ENCODE measurements around the gene MEF2B. TPM values are rescaled to one million over a fixed set of nuclear protein-coding genes. Genes with fewer than 3 reads are reported as not detected.

Gene MEF2B
- total and polyA plus RNA-seq, 2 experiments from 2014 or later: 7.4 to 8.3 TPM

DNA sequence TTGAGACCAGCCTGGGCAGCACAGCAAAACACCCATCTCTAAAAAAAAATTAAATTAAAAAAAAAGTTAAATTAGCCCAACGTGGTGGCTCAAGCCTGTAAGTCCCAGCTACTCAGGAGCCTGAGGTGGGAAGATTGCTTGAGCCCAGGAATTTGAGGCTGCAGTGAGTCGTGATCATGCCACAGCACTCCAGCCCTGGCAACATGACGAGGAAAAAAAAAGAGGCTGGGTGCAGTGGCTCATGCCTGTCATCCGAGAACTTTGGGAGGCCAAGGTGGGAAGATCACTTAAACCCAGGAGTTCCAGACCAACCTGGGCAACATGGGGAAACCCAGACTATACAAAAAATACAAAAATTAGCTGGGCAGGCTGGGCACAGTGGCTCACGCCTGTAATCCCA lies 29.6 kb downstream of the MEF2B start:
- Mint-ChIP-seq H3K9me3 (no peaks in the 10 kb centered on the region; the same call in 2 of the 3 replicates), H3K4me3 (no peak overlapping the region), H3K36me3 (ENCODE audit: low read depth) (peaks cover 3% of the 10 kb centered on the region; the same call in 1 of the 3 replicates), H3K4me1 (peaks cover 5% of the 10 kb centered on the region; the same call in 2 of the 3 replicates), H3K27me3 (ENCODE audit: insufficient read depth, low read depth, poor library complexity) (peaks cover 41% of the 10 kb centered on the region), H3K27ac (no peak overlapping the region)
- Histone ChIP-seq H3K4me3 (no peak overlapping the region), H3K4me1 (ENCODE audit: insufficient read depth) (no peaks in the 10 kb centered on the region), H3K36me3 (ENCODE audit: insufficient read depth) (no peaks in the 10 kb centered on the region), H3K4me2 (no peak overlapping the region), H3K27me3 (ENCODE audit: insufficient read depth) (no peaks in the 10 kb centered on the region), H3K27ac (ENCODE audit: low read depth) (no peak overlapping the region), H2AFZ (no peak overlapping the region), H3F3A (replicated peaks; ENCODE audit: low read depth) (peaks cover 10% of the 10 kb centered on the region; the same call in 1 of the 2 replicates), H3K79me2 (replicated peaks; ENCODE audit: insufficient read depth) (no peaks in the 10 kb centered on the region), H3K9me2 (ENCODE audit: insufficient read depth) (no peaks in the 10 kb centered on the region), H4K20me1 (replicated peaks; ENCODE audit: insufficient read depth) (peaks cover 5% of the 10 kb centered on the region; the same call in 1 of the 2 replicates)
- DNase-seq (ENCODE audit: low spot score) (no peak), ATAC-seq (no peak)
- no peak for TF ChIP-seq EZH2 (IDR thresholded peaks at IDR 0.05; ENCODE audit: low read depth, unreplicated experiment)
- no peak for TF ChIP-seq EZH2phosphoT487 (IDR thresholded peaks at IDR 0.05; ENCODE audit: unreplicated experiment)
- TF ChIP-seq, protein P1, sequence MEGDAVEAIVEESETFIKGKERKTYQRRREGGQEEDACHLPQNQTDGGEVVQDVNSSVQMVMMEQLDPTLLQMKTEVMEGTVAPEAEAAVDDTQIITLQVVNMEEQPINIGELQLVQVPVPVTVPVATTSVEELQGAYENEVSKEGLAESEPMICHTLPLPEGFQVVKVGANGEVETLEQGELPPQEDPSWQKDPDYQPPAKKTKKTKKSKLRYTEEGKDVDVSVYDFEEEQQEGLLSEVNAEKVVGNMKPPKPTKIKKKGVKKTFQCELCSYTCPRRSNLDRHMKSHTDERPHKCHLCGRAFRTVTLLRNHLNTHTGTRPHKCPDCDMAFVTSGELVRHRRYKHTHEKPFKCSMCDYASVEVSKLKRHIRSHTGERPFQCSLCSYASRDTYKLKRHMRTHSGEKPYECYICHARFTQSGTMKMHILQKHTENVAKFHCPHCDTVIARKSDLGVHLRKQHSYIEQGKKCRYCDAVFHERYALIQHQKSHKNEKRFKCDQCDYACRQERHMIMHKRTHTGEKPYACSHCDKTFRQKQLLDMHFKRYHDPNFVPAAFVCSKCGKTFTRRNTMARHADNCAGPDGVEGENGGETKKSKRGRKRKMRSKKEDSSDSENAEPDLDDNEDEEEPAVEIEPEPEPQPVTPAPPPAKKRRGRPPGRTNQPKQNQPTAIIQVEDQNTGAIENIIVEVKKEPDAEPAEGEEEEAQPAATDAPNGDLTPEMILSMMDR (conservative IDR thresholded peaks at IDR 0.05; ENCODE audit: low read depth in 2 of 2): no peak
- no peak for TF ChIP-seq CREB1 (CRISPR knock-in tag; IDR thresholded peaks at IDR 0.05; ENCODE audit: low read depth)
- TF ChIP-seq, protein P2, sequence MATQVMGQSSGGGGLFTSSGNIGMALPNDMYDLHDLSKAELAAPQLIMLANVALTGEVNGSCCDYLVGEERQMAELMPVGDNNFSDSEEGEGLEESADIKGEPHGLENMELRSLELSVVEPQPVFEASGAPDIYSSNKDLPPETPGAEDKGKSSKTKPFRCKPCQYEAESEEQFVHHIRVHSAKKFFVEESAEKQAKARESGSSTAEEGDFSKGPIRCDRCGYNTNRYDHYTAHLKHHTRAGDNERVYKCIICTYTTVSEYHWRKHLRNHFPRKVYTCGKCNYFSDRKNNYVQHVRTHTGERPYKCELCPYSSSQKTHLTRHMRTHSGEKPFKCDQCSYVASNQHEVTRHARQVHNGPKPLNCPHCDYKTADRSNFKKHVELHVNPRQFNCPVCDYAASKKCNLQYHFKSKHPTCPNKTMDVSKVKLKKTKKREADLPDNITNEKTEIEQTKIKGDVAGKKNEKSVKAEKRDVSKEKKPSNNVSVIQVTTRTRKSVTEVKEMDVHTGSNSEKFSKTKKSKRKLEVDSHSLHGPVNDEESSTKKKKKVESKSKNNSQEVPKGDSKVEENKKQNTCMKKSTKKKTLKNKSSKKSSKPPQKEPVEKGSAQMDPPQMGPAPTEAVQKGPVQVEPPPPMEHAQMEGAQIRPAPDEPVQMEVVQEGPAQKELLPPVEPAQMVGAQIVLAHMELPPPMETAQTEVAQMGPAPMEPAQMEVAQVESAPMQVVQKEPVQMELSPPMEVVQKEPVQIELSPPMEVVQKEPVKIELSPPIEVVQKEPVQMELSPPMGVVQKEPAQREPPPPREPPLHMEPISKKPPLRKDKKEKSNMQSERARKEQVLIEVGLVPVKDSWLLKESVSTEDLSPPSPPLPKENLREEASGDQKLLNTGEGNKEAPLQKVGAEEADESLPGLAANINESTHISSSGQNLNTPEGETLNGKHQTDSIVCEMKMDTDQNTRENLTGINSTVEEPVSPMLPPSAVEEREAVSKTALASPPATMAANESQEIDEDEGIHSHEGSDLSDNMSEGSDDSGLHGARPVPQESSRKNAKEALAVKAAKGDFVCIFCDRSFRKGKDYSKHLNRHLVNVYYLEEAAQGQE (IDR thresholded peaks at IDR 0.05; ENCODE audit: unreplicated experiment): no peak
- no peak for TF ChIP-seq NANOG (IDR thresholded peaks at IDR 0.05; ENCODE audit: borderline replicate concordance)
- TF ChIP-seq POLR2AphosphoS5 (IDR thresholded peaks at IDR 0.05; ENCODE audit: low read depth): no peak
- no peak for TF ChIP-seq ZNF331 (CRISPR knock-in tag; IDR thresholded peaks at IDR 0.05; ENCODE audit: low read depth)
- TF ChIP-seq, protein P3, sequence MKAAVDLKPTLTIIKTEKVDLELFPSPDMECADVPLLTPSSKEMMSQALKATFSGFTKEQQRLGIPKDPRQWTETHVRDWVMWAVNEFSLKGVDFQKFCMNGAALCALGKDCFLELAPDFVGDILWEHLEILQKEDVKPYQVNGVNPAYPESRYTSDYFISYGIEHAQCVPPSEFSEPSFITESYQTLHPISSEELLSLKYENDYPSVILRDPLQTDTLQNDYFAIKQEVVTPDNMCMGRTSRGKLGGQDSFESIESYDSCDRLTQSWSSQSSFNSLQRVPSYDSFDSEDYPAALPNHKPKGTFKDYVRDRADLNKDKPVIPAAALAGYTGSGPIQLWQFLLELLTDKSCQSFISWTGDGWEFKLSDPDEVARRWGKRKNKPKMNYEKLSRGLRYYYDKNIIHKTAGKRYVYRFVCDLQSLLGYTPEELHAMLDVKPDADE (IDR thresholded peaks at IDR 0.05): no peak
- TF ChIP-seq ZNF114 (CRISPR knock-in tag; IDR thresholded peaks at IDR 0.05): no peak
- no peak for TF ChIP-seq STAT1 (IDR thresholded peaks at IDR 0.05; ENCODE audit: unreplicated experiment)
- no peak for TF ChIP-seq JUNB (IDR thresholded peaks at IDR 0.05; ENCODE audit: unreplicated experiment)
- TF ChIP-seq, protein P4, sequence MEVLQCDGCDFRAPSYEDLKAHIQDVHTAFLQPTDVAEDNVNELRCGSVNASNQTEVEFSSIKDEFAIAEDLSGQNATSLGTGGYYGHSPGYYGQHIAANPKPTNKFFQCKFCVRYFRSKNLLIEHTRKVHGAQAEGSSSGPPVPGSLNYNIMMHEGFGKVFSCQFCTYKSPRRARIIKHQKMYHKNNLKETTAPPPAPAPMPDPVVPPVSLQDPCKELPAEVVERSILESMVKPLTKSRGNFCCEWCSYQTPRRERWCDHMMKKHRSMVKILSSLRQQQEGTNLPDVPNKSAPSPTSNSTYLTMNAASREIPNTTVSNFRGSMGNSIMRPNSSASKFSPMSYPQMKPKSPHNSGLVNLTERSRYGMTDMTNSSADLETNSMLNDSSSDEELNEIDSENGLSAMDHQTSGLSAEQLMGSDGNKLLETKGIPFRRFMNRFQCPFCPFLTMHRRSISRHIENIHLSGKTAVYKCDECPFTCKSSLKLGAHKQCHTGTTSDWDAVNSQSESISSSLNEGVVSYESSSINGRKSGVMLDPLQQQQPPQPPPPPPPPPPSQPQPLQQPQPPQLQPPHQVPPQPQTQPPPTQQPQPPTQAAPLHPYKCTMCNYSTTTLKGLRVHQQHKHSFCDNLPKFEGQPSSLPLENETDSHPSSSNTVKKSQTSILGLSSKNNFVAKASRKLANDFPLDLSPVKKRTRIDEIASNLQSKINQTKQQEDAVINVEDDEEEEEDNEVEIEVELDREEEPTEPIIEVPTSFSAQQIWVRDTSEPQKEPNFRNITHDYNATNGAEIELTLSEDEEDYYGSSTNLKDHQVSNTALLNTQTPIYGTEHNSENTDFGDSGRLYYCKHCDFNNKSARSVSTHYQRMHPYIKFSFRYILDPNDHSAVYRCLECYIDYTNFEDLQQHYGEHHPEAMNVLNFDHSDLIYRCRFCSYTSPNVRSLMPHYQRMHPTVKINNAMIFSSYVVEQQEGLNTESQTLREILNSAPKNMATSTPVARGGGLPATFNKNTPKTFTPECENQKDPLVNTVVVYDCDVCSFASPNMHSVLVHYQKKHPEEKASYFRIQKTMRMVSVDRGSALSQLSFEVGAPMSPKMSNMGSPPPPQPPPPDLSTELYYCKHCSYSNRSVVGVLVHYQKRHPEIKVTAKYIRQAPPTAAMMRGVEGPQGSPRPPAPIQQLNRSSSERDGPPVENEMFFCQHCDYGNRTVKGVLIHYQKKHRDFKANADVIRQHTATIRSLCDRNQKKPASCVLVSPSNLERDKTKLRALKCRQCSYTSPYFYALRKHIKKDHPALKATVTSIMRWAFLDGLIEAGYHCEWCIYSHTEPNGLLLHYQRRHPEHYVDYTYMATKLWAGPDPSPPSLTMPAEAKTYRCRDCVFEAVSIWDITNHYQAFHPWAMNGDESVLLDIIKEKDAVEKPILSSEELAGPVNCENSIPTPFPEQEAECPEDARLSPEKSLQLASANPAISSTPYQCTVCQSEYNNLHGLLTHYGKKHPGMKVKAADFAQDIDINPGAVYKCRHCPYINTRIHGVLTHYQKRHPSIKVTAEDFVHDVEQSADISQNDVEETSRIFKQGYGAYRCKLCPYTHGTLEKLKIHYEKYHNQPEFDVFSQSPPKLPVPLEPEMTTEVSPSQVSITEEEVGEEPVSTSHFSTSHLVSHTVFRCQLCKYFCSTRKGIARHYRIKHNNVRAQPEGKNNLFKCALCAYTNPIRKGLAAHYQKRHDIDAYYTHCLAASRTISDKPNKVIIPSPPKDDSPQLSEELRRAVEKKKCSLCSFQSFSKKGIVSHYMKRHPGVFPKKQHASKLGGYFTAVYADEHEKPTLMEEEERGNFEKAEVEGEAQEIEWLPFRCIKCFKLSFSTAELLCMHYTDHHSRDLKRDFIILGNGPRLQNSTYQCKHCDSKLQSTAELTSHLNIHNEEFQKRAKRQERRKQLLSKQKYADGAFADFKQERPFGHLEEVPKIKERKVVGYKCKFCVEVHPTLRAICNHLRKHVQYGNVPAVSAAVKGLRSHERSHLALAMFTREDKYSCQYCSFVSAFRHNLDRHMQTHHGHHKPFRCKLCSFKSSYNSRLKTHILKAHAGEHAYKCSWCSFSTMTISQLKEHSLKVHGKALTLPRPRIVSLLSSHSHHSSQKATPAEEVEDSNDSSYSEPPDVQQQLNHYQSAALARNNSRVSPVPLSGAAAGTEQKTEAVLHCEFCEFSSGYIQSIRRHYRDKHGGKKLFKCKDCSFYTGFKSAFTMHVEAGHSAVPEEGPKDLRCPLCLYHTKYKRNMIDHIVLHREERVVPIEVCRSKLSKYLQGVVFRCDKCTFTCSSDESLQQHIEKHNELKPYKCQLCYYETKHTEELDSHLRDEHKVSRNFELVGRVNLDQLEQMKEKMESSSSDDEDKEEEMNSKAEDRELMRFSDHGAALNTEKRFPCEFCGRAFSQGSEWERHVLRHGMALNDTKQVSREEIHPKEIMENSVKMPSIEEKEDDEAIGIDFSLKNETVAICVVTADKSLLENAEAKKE (CRISPR knock-in tag; IDR thresholded peaks at IDR 0.05): no peak
